Mesodermal cell (in vitro differentiated cells): ENCODE results near the gene IRF2BP2. TPM values are rescaled to one million over a fixed set of nuclear protein-coding genes. Genes with fewer than 3 reads are reported as not detected.

Experiments used
- H3K27ac ChIP-seq: 2 replicates; pipeline ENCODE4 v1.7.0; 2013; ENCODE audit warnings: mild to moderate bottlenecking, low read depth, low read length, moderate library complexity; ENCODE audit not compliant: severe bottlenecking
- H3K36me3 ChIP-seq: 2 replicates; pipeline ENCODE4 v1.7.1; 2013; ENCODE audit warnings: mild to moderate bottlenecking, low read length, moderate library complexity; ENCODE audit not compliant: control insufficient read depth, insufficient read depth
- H3K4me1 ChIP-seq: one replicate; pipeline ENCODE4 v1.7.1; 2013; ENCODE audit warnings: mild to moderate bottlenecking, low read length; ENCODE audit not compliant: insufficient read depth, control insufficient read depth, poor library complexity, severe bottlenecking
- H3K4me3 ChIP-seq: 2 replicates; pipeline ENCODE4 v1.7.0; 2013; ENCODE audit warnings: low read length, control low read depth, mild to moderate bottlenecking; ENCODE audit not compliant: insufficient read depth, poor library complexity, severe bottlenecking; ENCODE audit errors: extremely low read depth
- H3K9me3 ChIP-seq: 2 replicates; pipeline ENCODE4 v1.7.1; 2013; ENCODE audit warnings: mild to moderate bottlenecking, low read length, moderate library complexity; ENCODE audit not compliant: control insufficient read depth
- WGBS, 2 experiments: methylation state at CpG; one replicate each; pipeline ENCODE4 v1.1.5; 2013; ENCODE audit warnings: missing lambda C conversion rate in 2 of 2; ENCODE audit not compliant: insufficient coverage in 2 of 2; 5-methylcytosine and 5-hydroxymethylcytosine counted together
- polyA plus RNA-seq, 2 experiments: library from polyadenylated mRNA; stranded (reverse); fragments of 50-300 nt; gene quantifications; one replicate each; pipeline ENCODE4 v1.2.3, GENCODE V29; 2013

IRF2BP2 gene
- 122 TPM for polyA plus RNA-seq (2013, experiment 1 of 2)
- 99.9 TPM for polyA plus RNA-seq (2013, experiment 2 of 2)

DNA sequence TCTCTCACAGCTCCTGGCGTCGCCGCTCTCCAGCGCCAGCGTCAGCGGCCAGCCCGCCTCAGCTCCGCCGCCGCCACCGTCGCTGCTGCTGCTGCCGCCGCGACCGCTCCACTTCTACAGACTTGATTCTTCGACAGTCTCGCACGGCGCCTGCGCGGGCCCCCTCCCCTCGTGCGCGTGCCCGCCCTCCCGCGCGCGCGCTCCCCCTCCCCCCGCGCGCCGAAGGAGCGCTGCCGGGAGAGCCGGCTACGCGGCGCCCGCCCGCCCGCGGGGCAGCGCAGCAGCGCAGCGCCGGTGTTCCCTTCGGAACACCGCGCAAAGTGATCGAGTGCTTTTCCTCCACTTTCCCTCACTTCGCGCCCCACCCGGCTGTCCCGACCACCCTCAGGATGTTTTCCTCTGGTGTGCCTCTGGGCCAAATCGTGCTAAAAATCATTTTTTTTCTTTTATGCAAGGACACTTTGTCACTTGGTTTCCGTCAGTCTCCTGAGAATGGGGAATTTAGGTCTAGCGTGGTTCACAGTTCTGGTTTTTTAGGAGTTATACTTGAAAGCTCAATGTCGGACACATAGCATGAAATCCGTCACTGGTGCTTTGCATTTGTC lies at the start of gene IRF2BP2:
Gene IRF2BP2 (minus strand): TSS at position 118 of the 605 bp plus-strand sequence. CDS start 684 bp downstream, outside the sequence.
- Histone ChIP-seq H3K4me1 (peaks cover 36% of the 10 kb centered on the region), H3K36me3 (peaks cover 32% of the 10 kb centered on the region), H3K9me3 (no peaks in the 10 kb centered on the region), H3K27ac (peak within 1 kb of the TSS; percentile 96), H3K4me3 (peak within 1 kb of the TSS; percentile 57)
- 0% methylated on average over 21 to 41 of the region's 62 CpGs for WGBS, 2 experiments

- Histone ChIP-seq H3K27ac (no peak overlapping the region), H3K4me1 (peaks cover 40% of the 10 kb centered on the region), H3K4me3 (no peak overlapping the region), H3K9me3 (no peaks in the 10 kb centered on the region), H3K36me3 (no peaks in the 10 kb centered on the region)
- 82 to 100% methylated on average over 2 to 7 of the region's 9 CpGs for WGBS, 2 experiments
Observed at GRCh38 chr1:234659538-234659937, 49.6 kb upstream of the IRF2BP2 start.

DNA sequence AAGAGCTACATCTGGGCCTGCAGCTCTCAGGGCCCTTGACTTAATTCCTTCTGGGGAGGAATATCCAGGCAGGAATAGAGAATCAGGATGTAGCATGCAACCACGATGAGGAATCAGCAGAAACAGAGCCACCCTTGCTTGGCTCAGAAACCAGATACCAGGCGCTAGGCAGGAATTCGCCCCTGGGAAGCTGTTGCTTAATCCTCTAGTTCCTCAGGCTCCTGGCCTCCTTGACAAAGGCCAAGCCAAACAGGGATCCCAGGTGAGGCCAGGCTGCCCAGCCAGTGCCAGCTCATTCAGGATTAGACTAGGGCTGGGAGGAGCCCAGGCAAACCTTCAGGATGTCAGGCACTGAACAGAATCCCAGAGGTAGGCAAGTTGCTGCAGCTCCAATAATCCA lies 48.2 kb upstream of the IRF2BP2 start:
- no peaks in the 10 kb centered on the region for H3K9me3 ChIP-seq
- H3K4me1 ChIP-seq: peaks cover 40% of the 10 kb centered on the region
- H3K27ac ChIP-seq: peak overlapping the region; percentile 77
- no peaks in the 10 kb centered on the region for H3K36me3 ChIP-seq
- WGBS, 2 experiments: 85 to 86% methylated on average over 3 of the region's 3 CpGs
- no peak overlapping the region for H3K4me3 ChIP-seq

GRCh38 chr1:234656944-234657654 lies 47.1 kb upstream of the IRF2BP2 start:
- Histone ChIP-seq H3K9me3 (no peaks in the 10 kb centered on the region), H3K4me3 (no peak overlapping the region), H3K36me3 (no peaks in the 10 kb centered on the region), H3K4me1 (peaks cover 40% of the 10 kb centered on the region), H3K27ac (peak overlapping the region; percentile 77)
- 84 to 89% methylated on average over 8 to 9 of the region's 12 CpGs for WGBS, 2 experiments

DNA sequence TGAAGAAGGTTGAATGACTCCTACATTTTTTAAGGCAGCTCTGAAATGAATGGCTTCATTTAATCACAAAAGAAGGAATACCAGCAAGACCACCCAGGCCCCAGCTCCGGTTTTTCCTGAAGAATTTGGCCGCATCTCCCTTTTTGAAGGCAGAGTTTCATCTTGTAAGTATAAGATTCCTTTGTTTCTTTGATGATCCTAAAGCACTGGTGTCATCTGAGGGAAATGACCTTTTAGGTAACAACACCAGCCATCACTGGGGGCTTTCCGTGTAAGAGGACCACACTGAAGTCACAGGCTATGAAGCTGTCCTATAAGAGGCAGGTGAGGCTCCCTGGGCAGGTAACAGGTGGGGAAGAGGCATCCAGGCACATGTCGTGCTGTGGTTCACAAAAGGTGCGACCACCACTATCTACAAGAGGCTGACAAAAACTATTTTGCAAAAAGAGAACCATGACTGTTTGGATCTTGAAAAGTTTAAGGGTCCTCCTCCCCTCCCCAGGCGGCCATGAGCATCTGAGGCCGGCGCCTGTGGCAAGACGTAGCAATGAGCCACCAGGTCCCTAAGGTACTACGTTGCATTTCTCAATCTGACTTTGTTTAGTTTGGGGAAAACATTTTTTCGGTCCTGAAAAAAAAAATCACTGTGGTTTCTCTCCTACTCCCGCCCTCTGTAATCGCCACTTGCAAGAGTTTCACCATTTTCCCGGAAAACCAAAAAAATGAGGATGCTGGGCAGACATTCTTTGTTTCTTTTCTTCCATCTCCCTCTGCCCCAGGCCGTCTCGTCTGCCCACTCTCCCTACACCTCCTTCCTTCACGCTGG lies 46.3 kb upstream of the IRF2BP2 start:
- WGBS, 2 experiments: 86 to 90% methylated on average over 10 to 15 of the region's 17 CpGs
- peaks cover 40% of the 10 kb centered on the region for H3K4me1 ChIP-seq
- H3K27ac ChIP-seq: peak overlapping the region; percentile 77
- H3K36me3 ChIP-seq: no peaks in the 10 kb centered on the region
- H3K9me3 ChIP-seq: no peaks in the 10 kb centered on the region
- no peak overlapping the region for H3K4me3 ChIP-seq

GRCh38 chr1:234655328-234656069 lies 45.5 kb upstream of the IRF2BP2 start:
- no peak overlapping the region for H3K27ac ChIP-seq
- peaks cover 40% of the 10 kb centered on the region for H3K4me1 ChIP-seq
- H3K4me3 ChIP-seq: no peak overlapping the region
- H3K9me3 ChIP-seq: no peaks in the 10 kb centered on the region
- WGBS, 2 experiments: 76 to 92% methylated on average over 3 to 4 of the region's 8 CpGs
- no peaks in the 10 kb centered on the region for H3K36me3 ChIP-seq

DNA sequence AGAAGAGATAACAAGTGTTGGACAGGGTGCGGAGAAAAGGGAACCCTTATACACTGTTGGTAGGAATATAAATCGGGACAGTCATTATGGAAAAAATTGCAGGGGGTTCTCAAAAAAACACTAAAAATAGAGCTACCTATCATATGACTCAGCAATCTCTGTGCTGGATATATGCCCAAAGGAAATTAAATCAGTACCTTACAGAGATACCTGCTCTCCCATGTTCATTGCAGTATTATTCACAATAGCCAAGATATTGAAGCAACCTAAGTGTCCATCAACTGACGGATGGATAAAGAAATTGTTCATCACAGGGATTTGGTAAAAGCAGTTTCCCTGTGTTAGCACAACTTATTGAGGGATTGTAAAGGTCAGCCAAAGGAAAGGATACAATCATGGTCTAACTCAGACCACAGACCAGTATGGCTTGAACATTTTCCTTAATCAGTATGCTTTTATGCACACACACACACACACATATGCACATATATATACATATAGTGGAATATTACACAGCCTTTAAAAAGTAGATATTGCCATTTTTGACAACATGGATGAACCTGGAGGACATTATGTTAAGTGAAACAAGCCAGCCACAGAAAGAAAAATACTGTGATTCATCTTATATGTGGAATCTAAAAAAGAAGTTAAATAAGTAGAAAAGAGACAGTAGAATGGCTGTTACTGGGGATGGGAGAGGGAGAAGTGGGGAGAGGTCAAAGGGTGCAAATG lies 44.2 kb upstream of the IRF2BP2 start:
- Histone ChIP-seq H3K27ac (no peak overlapping the region), H3K36me3 (no peaks in the 10 kb centered on the region), H3K4me1 (peaks cover 38% of the 10 kb centered on the region), H3K9me3 (no peaks in the 10 kb centered on the region), H3K4me3 (no peak overlapping the region)
- 100% methylated on average over 1 of the region's 3 CpGs; no CpG with 5 or more reads in 1 of the 2 experiments for WGBS, 2 experiments

- H3K36me3 ChIP-seq: no peaks in the 10 kb centered on the region
- no peak overlapping the region for H3K4me3 ChIP-seq
- H3K9me3 ChIP-seq: peaks cover 8% of the 10 kb centered on the region
- no peaks in the 10 kb centered on the region for H3K4me1 ChIP-seq
- no peak overlapping the region for H3K27ac ChIP-seq
- WGBS, 2 experiments: 90 to 97% methylated on average over 3 of the region's 3 CpGs
Observed at GRCh38 chr1:234649432-234650081, 39.6 kb upstream of the IRF2BP2 start.

- peaks cover 8% of the 10 kb centered on the region for H3K9me3 ChIP-seq
- WGBS, 2 experiments: 100% methylated on average over 1 of the region's 2 CpGs; no CpG with 5 or more reads in 1 of the 2 experiments
- no peak overlapping the region for H3K4me3 ChIP-seq
- no peak overlapping the region for H3K27ac ChIP-seq
- no peaks in the 10 kb centered on the region for H3K4me1 ChIP-seq
- H3K36me3 ChIP-seq: no peaks in the 10 kb centered on the region
Observed at GRCh38 chr1:234647758-234648157, 37.8 kb upstream of the IRF2BP2 start.
